K562 (cell line): ENCODE data around the gene ROR2. TPM values are rescaled to one million over a fixed set of nuclear protein-coding genes. Genes with fewer than 3 reads are reported as not detected.
A peak's percentile ranks its signal among the peaks of the same experiment; 100 is the strongest.

Experiments
- ARID1B ChIP-seq: fragments of 450-650 bp; IDR thresholded peaks from 2 replicates; pipeline ENCODE4 v1.6.1; 2016; ENCODE audit warnings: antibody characterized with exemption, mild to moderate bottlenecking, inconsistent platforms
- BCLAF1 ChIP-seq, 2 experiments: fragments of 450-650 bp in 1 of 2; IDR thresholded peaks; 2 replicates each; pipeline ENCODE4 v1.6.1; 2011 to 2017; ENCODE audit warnings: low read depth in 2 of 2, antibody characterized with exemption in 1 of 2, borderline replicate concordance in 1 of 2, low read length in 1 of 2, mild to moderate bottlenecking in 1 of 2, mixed read lengths in 1 of 2; ENCODE audit not compliant: control insufficient read depth in 1 of 2
- BHLHE40 ChIP-seq: IDR thresholded peaks from 2 replicates; pipeline ENCODE4 v1.6.1; 2011; ENCODE audit warnings: low read length, improper control_type of control experiment
- C11orf30 ChIP-seq: fragments of 450-650 bp; IDR thresholded peaks from 2 replicates; pipeline ENCODE4 v1.6.1; 2016; ENCODE audit warnings: low read depth, mild to moderate bottlenecking
- CREB3 ChIP-seq: fragments of 450-650 bp; conservative IDR thresholded peaks from 2 replicates; pipeline ENCODE4 v1.6.1; 2016; ENCODE audit warnings: missing genetic modification characterization, low read depth, mild to moderate bottlenecking, missing compliant biosample characterization, moderate library complexity
- ESRRA ChIP-seq: fragments of 450-650 bp; IDR thresholded peaks from 2 replicates; pipeline ENCODE4 v1.6.1; 2014; ENCODE audit warnings: low read depth, mild to moderate bottlenecking, moderate library complexity, borderline replicate concordance
- HNRNPL ChIP-seq: fragments of 200-400 bp; formaldehyde crosslinking; IDR thresholded peaks from 2 replicates; pipeline ENCODE4 v1.6.1; 2017; ENCODE audit warnings: low read depth, mild to moderate bottlenecking, low read length
- JUNB ChIP-seq: fragments of 450-650 bp; formaldehyde crosslinking; conservative IDR thresholded peaks from 2 replicates; pipeline ENCODE4 v1.4.0; 2020; ENCODE audit warnings: mild to moderate bottlenecking
- KDM5B ChIP-seq: fragments of 200-600 bp; sonication (generic); IDR thresholded peaks from 2 replicates; pipeline ENCODE4 v1.6.1; 2012; ENCODE audit warnings: low read depth, mild to moderate bottlenecking, moderate library complexity, low read length, control low read depth, inconsistent platforms; ENCODE audit not compliant: insufficient replicate concordance
- MBD1 ChIP-seq: fragments of 250-450 bp; sonication (Bioruptor Pico); IDR thresholded peaks from 2 replicates; pipeline ENCODE4 v1.8.0; 2022; ENCODE audit warnings: inconsistent platforms
- SIRT6 ChIP-seq: IDR thresholded peaks from one replicate; pipeline ENCODE4 v1.6.1; 2012; ENCODE audit warnings: low read depth, mild to moderate bottlenecking, control low read depth, inconsistent platforms, low read length, moderate library complexity
- TCF7 ChIP-seq: sonication (generic); IDR thresholded peaks from 2 replicates; pipeline ENCODE4 v1.6.1; 2016; ENCODE audit warnings: antibody characterized with exemption, borderline replicate concordance
- TFAM ChIP-seq: fragments of 250-450 bp; sonication (Bioruptor Pico); conservative IDR thresholded peaks from 2 replicates; pipeline ENCODE4 v1.5.0; 2021; ENCODE audit warnings: mild to moderate bottlenecking, moderate library complexity
- ZBTB2 ChIP-seq: fragments of 450-650 bp; IDR thresholded peaks from 2 replicates; pipeline ENCODE4 v1.6.1; 2016; ENCODE audit warnings: antibody characterized with exemption
- ZC3H8 ChIP-seq: fragments of 450-650 bp; IDR thresholded peaks from 2 replicates; pipeline ENCODE4 v1.6.1; 2017
- ZFPM2 ChIP-seq: fragments of 250-450 bp; sonication (Bioruptor Pico); IDR thresholded peaks from 2 replicates; pipeline ENCODE4 v1.5.1; 2022; ENCODE audit warnings: mild to moderate bottlenecking
- ZKSCAN8 ChIP-seq: fragments of 200-800 bp; sonication (Bioruptor generic); IDR thresholded peaks from 2 replicates; pipeline ENCODE4 v1.6.1; 2016; ENCODE audit warnings: missing genetic modification characterization, missing compliant biosample characterization
- ZNF347 ChIP-seq: fragments of 450-650 bp; formaldehyde crosslinking; IDR thresholded peaks from 2 replicates; pipeline ENCODE4 v1.4.0; 2020; ENCODE audit warnings: low read depth, mild to moderate bottlenecking, moderate library complexity
- ZNF740 ChIP-seq, 3 experiments: fragments of 200-800 bp in 1 of 3; sonication (Bioruptor generic) in 1 of 3; sonication (generic) in 1 of 3; formaldehyde crosslinking in 1 of 3; IDR thresholded peaks; 2 replicates each; pipeline versions ENCODE4 v1.6.1 to v1.8.0; 2016 to 2022; ENCODE audit warnings: mild to moderate bottlenecking in 2 of 3, missing compliant biosample characterization in 2 of 3, missing genetic modification characterization in 2 of 3, missing genetic modification reagents in 1 of 3
- polyA plus RNA-seq, 8 experiments: library from polyadenylated mRNA; depleted of rRNA in 4 of 8; stranded (reverse) in 5 of 8; unstranded in 3 of 8; fragments of >200 nt; fragmentation: Nextera tagmentation in 2 of 8; fragmentation: Illumina TruSeq in 1 of 8; extraction: Ambion mirVana in 2 of 8; extraction: Trizol in 1 of 8; gene quantifications; 2 replicates each; pipeline versions ENCODE4 v1.2.1 to v1.2.3, GENCODE V29; 2011 to 2014; ENCODE audit warnings: inconsistent platforms in 1 of 8, missing spikeins in 1 of 8
- total RNA-seq, 7 experiments: library from RNA; depleted of rRNA in 6 of 7; stranded (reverse); fragments of >200 nt in 6 of 7; fragmentation: Illumina TruSeq in 2 of 7; extraction: Trizol in 2 of 7; gene quantifications; 2 replicates each; pipeline versions ENCODE4 v1.2.1 to v1.2.3, GENCODE V29; 2011 to 2021; ENCODE audit warnings: low replicate concordance in 1 of 7

ROR2 gene
- total and polyA plus RNA-seq, 9 of the 15 experiments (the other 6 are each of a cell fraction or from before 2014, with no cell fraction given): 5.6 to 33.8 (median 15.3) TPM

- TF ChIP-seq ZNF347 (CRISPR knock-in tag): no peak
- TF ChIP-seq HNRNPL: no peak
- TF ChIP-seq C11orf30: no peak
- no peak for TF ChIP-seq ZBTB2
- no peak for TF ChIP-seq TCF7
- no peak for TF ChIP-seq ZC3H8
- TF ChIP-seq BHLHE40: peak; percentile 95
- no peak for TF ChIP-seq MBD1 (CRISPR knock-in tag)
- TF ChIP-seq ZKSCAN8 (CRISPR knock-in tag): no peak
- TF ChIP-seq CREB3 (tag): no peak
- TF ChIP-seq ZFPM2 (CRISPR knock-in tag): no peak
- no peak for TF ChIP-seq JUNB (CRISPR knock-in tag)
- no peak for TF ChIP-seq SIRT6
- no peak for TF ChIP-seq ZNF740 (CRISPR knock-in tag; IDR thresholded peaks at IDR 0.05)
- no peak for TF ChIP-seq ZNF740 (tag; IDR thresholded peaks at IDR 0.05)
- TF ChIP-seq TFAM: no peak
- TF ChIP-seq ESRRA: peak; percentile 48; the same call in 1 of the 2 replicates
- no peak for TF ChIP-seq BCLAF1 (IDR thresholded peaks at IDR 0.05; ENCODE audit: borderline replicate concordance in 1 of 2, control insufficient read depth in 1 of 2, low read depth in 2 of 2, low read length in 1 of 2)
- TF ChIP-seq ARID1B: peak; percentile 25; the same call in 1 of the 2 replicates
- TF ChIP-seq KDM5B: no peak
Observed at GRCh38 chr9:91995000-91995655, 45.1 kb upstream of the ROR2 start (continued).
